Measurements from ENCODE around the gene ARL11. TPM values are rescaled to one million over a fixed set of nuclear protein-coding genes. Genes with fewer than 3 reads are reported as not detected.

Gene ARL11
- total RNA-seq, 1 donor from 2014 or later = not detected

GRCh38 chr13:49615836-49616675, 12.3 kb upstream of the ARL11 start:
- Histone ChIP-seq H3K4me2 (ENCODE audit: low read length) (no peak overlapping the region), H3K79me2 (ENCODE audit: insufficient read depth, low read length) (no peaks in the 10 kb centered on the region), H3K9me3 (ENCODE audit: insufficient read depth, low read depth, low read length) (no peaks in the 10 kb centered on the region), H2AFZ (ENCODE audit: low read depth, low read length) (peak overlapping the region; percentile 37), H3K9ac (ENCODE audit: low read length) (no peak overlapping the region), H3K27me3 (ENCODE audit: insufficient read depth, low read length) (no peaks in the 10 kb centered on the region), H4K20me1 (ENCODE audit: insufficient read depth, low read length) (no peaks in the 10 kb centered on the region), H3K4me1 (ENCODE audit: insufficient read depth, low read length) (no peaks in the 10 kb centered on the region), H3K36me3 (ENCODE audit: insufficient read depth, low read length) (no peaks in the 10 kb centered on the region), H3K27ac (ENCODE audit: low read depth, low read length) (no peak overlapping the region), H3K4me3 (ENCODE audit: insufficient read depth, low read depth, low read length) (no peak overlapping the region)
- Mint-ChIP-seq H3K27ac (ENCODE audit: unreplicated experiment) (no peak overlapping the region), H3K4me3 (ENCODE audit: unreplicated experiment) (no peak overlapping the region), H3K4me1 (ENCODE audit: low read depth, unreplicated experiment) (peaks cover 17% of the 10 kb centered on the region), H3K27me3 (ENCODE audit: low read depth, unreplicated experiment) (no peaks in the 10 kb centered on the region), H3K9me3 (ENCODE audit: unreplicated experiment) (no peaks in the 10 kb centered on the region), H3K36me3 (ENCODE audit: low read depth, unreplicated experiment) (no peaks in the 10 kb centered on the region)
- no peak for DNase-seq (ENCODE audit: low read depth)
- FAIRE-seq = no peak
- no peak for TF ChIP-seq CTCF (IDR thresholded peaks at IDR 0.05; ENCODE audit: insufficient read depth, low read depth, low read length)
- TF ChIP-seq EZH2 (IDR thresholded peaks at IDR 0.05; ENCODE audit: insufficient read depth, low read length) = no peak

GRCh38 chr13:49616676-49617065, 11.6 kb upstream of the ARL11 start:
- Histone ChIP-seq H3K27me3 (ENCODE audit: insufficient read depth, low read length) (no peaks in the 10 kb centered on the region), H2AFZ (ENCODE audit: low read depth, low read length) (no peak overlapping the region), H3K4me2 (ENCODE audit: low read length) (no peak overlapping the region), H3K4me3 (ENCODE audit: insufficient read depth, low read depth, low read length) (no peak overlapping the region), H3K9me3 (ENCODE audit: insufficient read depth, low read depth, low read length) (no peaks in the 10 kb centered on the region), H3K27ac (ENCODE audit: low read depth, low read length) (no peak overlapping the region), H3K36me3 (ENCODE audit: insufficient read depth, low read length) (no peaks in the 10 kb centered on the region), H4K20me1 (ENCODE audit: insufficient read depth, low read length) (no peaks in the 10 kb centered on the region), H3K79me2 (ENCODE audit: insufficient read depth, low read length) (no peaks in the 10 kb centered on the region), H3K4me1 (ENCODE audit: insufficient read depth, low read length) (no peaks in the 10 kb centered on the region), H3K9ac (ENCODE audit: low read length) (no peak overlapping the region)
- Mint-ChIP-seq H3K4me1 (ENCODE audit: low read depth, unreplicated experiment) (peaks cover 11% of the 10 kb centered on the region), H3K9me3 (ENCODE audit: unreplicated experiment) (no peaks in the 10 kb centered on the region), H3K4me3 (ENCODE audit: unreplicated experiment) (no peak overlapping the region), H3K36me3 (ENCODE audit: low read depth, unreplicated experiment) (no peaks in the 10 kb centered on the region), H3K27me3 (ENCODE audit: low read depth, unreplicated experiment) (no peaks in the 10 kb centered on the region), H3K27ac (ENCODE audit: unreplicated experiment) (peak overlapping the region; percentile 20)
- no peak for FAIRE-seq
- TF ChIP-seq CTCF (IDR thresholded peaks at IDR 0.05; ENCODE audit: insufficient read depth, low read depth, low read length) = no peak
- no peak for TF ChIP-seq EZH2 (IDR thresholded peaks at IDR 0.05; ENCODE audit: insufficient read depth, low read length)
- DNase-seq (ENCODE audit: low read depth) = no peak

- peak overlapping the region; percentile 33 for H3K4me3 ChIP-seq (ENCODE audit: insufficient read depth, low read depth, low read length)
- no peaks in the 10 kb centered on the region for H4K20me1 ChIP-seq (ENCODE audit: insufficient read depth, low read length)
- H3K27me3 ChIP-seq (ENCODE audit: insufficient read depth, low read length) = no peaks in the 10 kb centered on the region
- TF ChIP-seq EZH2 (IDR thresholded peaks at IDR 0.05; ENCODE audit: insufficient read depth, low read length) = no peak
- H2AFZ ChIP-seq (ENCODE audit: low read depth, low read length) = no peak overlapping the region
- H3K27ac ChIP-seq (ENCODE audit: low read depth, low read length) = no peak overlapping the region
- Mint-ChIP-seq H3K27ac (ENCODE audit: unreplicated experiment) (no peak overlapping the region), H3K36me3 (ENCODE audit: low read depth, unreplicated experiment) (no peaks in the 10 kb centered on the region), H3K27me3 (ENCODE audit: low read depth, unreplicated experiment) (peaks cover 3% of the 10 kb centered on the region), H3K4me3 (ENCODE audit: unreplicated experiment) (no peak overlapping the region), H3K9me3 (ENCODE audit: unreplicated experiment) (no peaks in the 10 kb centered on the region), H3K4me1 (ENCODE audit: low read depth, unreplicated experiment) (peaks cover 11% of the 10 kb centered on the region)
- H3K4me2 ChIP-seq (ENCODE audit: low read length) = peak overlapping the region; percentile 52
- no peaks in the 10 kb centered on the region for H3K36me3 ChIP-seq (ENCODE audit: insufficient read depth, low read length)
- H3K9ac ChIP-seq (ENCODE audit: low read length) = no peak overlapping the region
- no peaks in the 10 kb centered on the region for H3K4me1 ChIP-seq (ENCODE audit: insufficient read depth, low read length)
- H3K79me2 ChIP-seq (ENCODE audit: insufficient read depth, low read length) = no peaks in the 10 kb centered on the region
- FAIRE-seq (no peak), DNase-seq (ENCODE audit: low read depth) (no peak)
- no peaks in the 10 kb centered on the region for H3K9me3 ChIP-seq (ENCODE audit: insufficient read depth, low read depth, low read length)
These were observed 8.1 kb upstream of the ARL11 start for GRCh38 chr13:49620170-49620621.

Data from astrocyte (in vitro differentiated cells and primary cell).